ENCODE results near the gene RAP1GAP2. TPM values are rescaled to one million over a fixed set of nuclear protein-coding genes. Genes with fewer than 3 reads are reported as not detected.
A peak's percentile ranks its signal among the peaks of the same experiment; 100 is the strongest.

Gene RAP1GAP2
- total RNA-seq, 4 donors from 2014 or later, result 30.6 to 60.2 (median 41.9) TPM

DNA sequence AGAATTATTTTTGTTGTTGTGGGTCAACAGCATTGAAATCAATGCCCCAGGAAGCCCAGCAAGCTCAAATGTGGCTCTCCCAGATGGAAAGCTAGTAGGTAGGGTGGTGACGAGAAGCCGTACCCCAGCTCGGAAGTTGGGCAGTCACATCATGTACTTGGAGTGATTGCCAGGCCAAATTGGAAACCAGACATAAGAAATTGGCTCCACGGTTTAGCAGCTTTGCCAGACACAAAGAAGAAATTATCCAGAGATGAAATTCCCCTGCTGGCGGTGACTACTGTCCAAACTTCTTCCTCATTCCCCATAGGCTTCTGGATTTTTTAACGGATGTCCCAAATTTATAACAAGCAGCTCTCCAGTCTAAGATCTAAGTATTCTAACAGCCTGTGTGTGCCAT is 171.3 kb downstream of the RAP1GAP2 start:
- no peaks in the 10 kb centered on the region for H3K36me3 ChIP-seq
- H3K9me3 ChIP-seq, result no peaks in the 10 kb centered on the region
- peak overlapping the region in 1 of 4 donors; percentile 21 for H3K27ac ChIP-seq
- no peak for DNase-seq
- H3K4me1 ChIP-seq, result no peaks in the 10 kb centered on the region
- H3K27me3 ChIP-seq, result no peaks in the 10 kb centered on the region
- no peak overlapping the region for H3K4me3 ChIP-seq
- TF ChIP-seq, protein P1, sequence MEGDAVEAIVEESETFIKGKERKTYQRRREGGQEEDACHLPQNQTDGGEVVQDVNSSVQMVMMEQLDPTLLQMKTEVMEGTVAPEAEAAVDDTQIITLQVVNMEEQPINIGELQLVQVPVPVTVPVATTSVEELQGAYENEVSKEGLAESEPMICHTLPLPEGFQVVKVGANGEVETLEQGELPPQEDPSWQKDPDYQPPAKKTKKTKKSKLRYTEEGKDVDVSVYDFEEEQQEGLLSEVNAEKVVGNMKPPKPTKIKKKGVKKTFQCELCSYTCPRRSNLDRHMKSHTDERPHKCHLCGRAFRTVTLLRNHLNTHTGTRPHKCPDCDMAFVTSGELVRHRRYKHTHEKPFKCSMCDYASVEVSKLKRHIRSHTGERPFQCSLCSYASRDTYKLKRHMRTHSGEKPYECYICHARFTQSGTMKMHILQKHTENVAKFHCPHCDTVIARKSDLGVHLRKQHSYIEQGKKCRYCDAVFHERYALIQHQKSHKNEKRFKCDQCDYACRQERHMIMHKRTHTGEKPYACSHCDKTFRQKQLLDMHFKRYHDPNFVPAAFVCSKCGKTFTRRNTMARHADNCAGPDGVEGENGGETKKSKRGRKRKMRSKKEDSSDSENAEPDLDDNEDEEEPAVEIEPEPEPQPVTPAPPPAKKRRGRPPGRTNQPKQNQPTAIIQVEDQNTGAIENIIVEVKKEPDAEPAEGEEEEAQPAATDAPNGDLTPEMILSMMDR (IDR thresholded peaks at IDR 0.05), result no peak
- no peak for TF ChIP-seq POLR2A (IDR thresholded peaks at IDR 0.05)

DNA sequence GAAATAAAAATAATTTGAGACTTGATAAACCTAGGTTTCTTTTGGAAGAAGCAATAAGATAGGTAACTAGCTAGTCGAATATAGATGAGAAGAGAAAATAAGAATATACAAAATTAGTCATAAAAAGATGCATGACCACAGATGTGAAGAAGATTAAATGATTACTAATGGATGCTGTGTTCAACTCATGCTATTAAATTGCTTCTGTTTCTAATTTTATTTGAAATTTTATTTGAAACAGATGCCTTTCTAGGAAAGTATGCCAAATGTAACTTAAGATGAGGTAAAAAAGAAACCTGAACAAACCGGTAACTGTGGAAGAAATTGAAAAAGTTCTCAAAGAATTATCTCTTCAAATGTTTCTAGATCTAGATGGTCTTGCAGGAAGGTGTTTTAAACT is 175.6 kb downstream of the RAP1GAP2 start:
- TF ChIP-seq, protein P1 (IDR thresholded peaks at IDR 0.05), result no peak
- no peak for TF ChIP-seq POLR2A (IDR thresholded peaks at IDR 0.05)
- Histone ChIP-seq H3K4me1 (no peaks in the 10 kb centered on the region), H3K27ac (no peak overlapping the region), H3K36me3 (no peaks in the 10 kb centered on the region), H3K4me3 (no peak overlapping the region), H3K9me3 (no peaks in the 10 kb centered on the region), H3K27me3 (no peaks in the 10 kb centered on the region)
- DNase-seq, result no peak

DNA sequence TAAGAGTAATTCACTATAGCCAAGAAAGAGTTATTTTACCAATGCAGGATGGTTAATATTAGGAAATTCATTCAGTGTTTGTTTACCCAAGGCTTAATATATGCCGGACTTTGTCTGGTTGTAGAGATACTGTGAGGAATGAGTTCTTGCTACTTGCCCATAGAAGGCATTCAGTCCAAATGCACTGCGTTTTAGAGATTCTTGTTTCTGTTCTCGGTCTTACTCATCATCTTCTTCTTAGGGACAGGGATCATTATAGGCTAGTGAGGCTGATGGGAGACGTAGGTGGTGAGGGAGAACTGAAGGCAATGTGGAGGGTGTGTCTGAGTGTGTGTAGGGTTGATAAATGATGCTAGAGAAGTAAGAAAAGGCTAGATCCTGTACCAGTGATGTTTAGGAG is 176.5 kb downstream of the RAP1GAP2 start:
- no peak overlapping the region for H3K27ac ChIP-seq
- no peaks in the 10 kb centered on the region for H3K36me3 ChIP-seq
- H3K4me3 ChIP-seq, result no peak overlapping the region
- H3K27me3 ChIP-seq, result no peaks in the 10 kb centered on the region
- no peak for TF ChIP-seq POLR2A (IDR thresholded peaks at IDR 0.05)
- TF ChIP-seq, protein P1 (IDR thresholded peaks at IDR 0.05), result no peak
- no peak for DNase-seq
- H3K9me3 ChIP-seq, result no peaks in the 10 kb centered on the region
- no peaks in the 10 kb centered on the region for H3K4me1 ChIP-seq

DNA sequence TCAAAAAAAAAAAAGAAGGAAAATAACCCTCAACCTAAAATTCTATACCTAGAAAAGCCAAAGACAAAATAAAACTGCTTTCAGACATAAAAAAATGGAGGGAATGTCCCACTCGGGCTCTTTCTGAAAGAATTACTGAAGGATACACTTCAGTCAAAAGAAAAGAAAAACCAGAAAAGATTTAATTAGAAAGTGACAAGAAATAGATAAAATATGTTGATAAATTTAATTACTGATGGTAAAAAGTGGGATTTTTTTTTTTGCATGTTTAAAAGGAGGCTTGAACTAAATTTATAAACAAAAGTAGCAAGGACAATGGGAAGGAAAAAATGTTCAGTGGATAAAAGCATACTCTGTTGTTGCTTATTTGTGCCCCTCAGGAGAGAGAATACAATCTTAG is 178.1 kb downstream of the RAP1GAP2 start:
- no peak for DNase-seq
- no peaks in the 10 kb centered on the region for H3K27me3 ChIP-seq
- TF ChIP-seq POLR2A (IDR thresholded peaks at IDR 0.05), result no peak
- TF ChIP-seq, protein P1 (IDR thresholded peaks at IDR 0.05), result no peak

DNA sequence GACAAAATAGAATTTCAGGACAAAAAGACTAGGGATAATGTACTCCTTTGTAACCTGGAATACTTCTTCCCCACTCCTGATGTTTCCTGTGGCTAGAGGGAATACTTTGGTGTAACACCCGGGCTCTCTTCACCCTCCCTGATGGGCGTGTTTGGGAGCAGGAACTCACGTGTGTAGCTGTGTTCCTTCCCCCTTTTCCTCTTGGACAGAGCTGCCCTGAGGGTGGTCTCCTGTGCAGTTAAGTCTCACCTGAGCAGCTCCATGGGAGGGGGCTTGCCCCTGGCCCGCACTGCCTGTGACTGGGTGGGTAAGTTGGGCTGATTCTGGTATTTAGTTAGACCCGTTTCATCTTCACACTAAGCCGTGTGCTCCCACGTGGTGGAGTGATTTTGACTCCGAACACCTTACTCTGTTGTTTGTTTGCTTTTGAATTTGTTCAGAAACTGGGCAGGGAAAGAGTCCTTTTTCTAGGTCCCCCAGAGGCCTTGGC is 179.3 kb downstream of the RAP1GAP2 start:
- no peak for DNase-seq
- H3K4me1 ChIP-seq, result no peaks in the 10 kb centered on the region
- TF ChIP-seq, protein P1 (IDR thresholded peaks at IDR 0.05), result no peak
- TF ChIP-seq POLR2A (IDR thresholded peaks at IDR 0.05), result no peak
- no peaks in the 10 kb centered on the region for H3K27me3 ChIP-seq
- H3K9me3 ChIP-seq, result no peaks in the 10 kb centered on the region
- H3K27ac ChIP-seq, result no peak overlapping the region
- H3K36me3 ChIP-seq, result no peaks in the 10 kb centered on the region
- peak overlapping the region in 2 of 4 donors; percentile 28 to 29 for H3K4me3 ChIP-seq

More for the DNA sequence above, 178.1 kb downstream of the RAP1GAP2 start:
- Histone ChIP-seq H3K9me3 (no peaks in the 10 kb centered on the region), H3K36me3 (no peaks in the 10 kb centered on the region), H3K4me3 (no peak overlapping the region), H3K27ac (no peak overlapping the region), H3K4me1 (no peaks in the 10 kb centered on the region)

DNA sequence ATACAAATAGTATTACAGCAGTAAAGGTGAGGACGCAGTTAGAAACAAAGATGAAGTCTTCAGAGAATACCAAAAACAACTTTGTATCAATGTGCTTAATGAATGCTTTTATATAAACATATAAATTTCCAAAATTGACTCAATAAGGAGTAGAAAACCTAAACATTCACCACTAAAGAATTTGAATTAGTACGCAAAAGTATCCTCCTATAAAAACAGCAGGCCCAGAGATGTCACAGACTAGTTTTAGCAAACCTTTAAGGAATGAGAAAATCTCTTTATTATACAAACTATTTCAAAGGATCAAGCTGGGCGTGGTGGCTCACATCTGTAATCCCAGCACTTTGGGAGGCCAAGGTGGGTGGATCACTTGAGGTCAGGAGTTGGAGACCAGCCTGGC is 180.9 kb downstream of the RAP1GAP2 start:
- H3K36me3 ChIP-seq, result peaks cover 0 to 10% (median 0%) of the 10 kb centered on the region in 3 donors
- no peak for TF ChIP-seq POLR2A (IDR thresholded peaks at IDR 0.05)
- TF ChIP-seq, protein P1 (IDR thresholded peaks at IDR 0.05), result no peak
- no peaks in the 10 kb centered on the region for H3K4me1 ChIP-seq
- H3K4me3 ChIP-seq, result no peak overlapping the region
- no peaks in the 10 kb centered on the region for H3K9me3 ChIP-seq
- no peak overlapping the region for H3K27ac ChIP-seq
- no peak for DNase-seq
- H3K27me3 ChIP-seq, result no peaks in the 10 kb centered on the region

Measured in Peyer's patch (tissue), 4 donors.